Occipital lobe (tissue), 2 donors: ENCODE results near the gene AMPH. TPM values are rescaled to one million over a fixed set of nuclear protein-coding genes. Genes with fewer than 3 reads are reported as not detected.

Experiments used
- DNase-seq: peaks from one replicate; lab custom pipeline; 2025; lab: John Stamatoyannopoulos, UW
- total RNA-seq: library from RNA; depleted of rRNA; stranded (reverse); fragments of >200 nt; gene quantifications from one replicate; pipeline ENCODE4 v1.2.3, GENCODE V29; 2014

Gene AMPH
- total RNA-seq, 1 donor from 2014 or later, result 17.0 TPM

DNA sequence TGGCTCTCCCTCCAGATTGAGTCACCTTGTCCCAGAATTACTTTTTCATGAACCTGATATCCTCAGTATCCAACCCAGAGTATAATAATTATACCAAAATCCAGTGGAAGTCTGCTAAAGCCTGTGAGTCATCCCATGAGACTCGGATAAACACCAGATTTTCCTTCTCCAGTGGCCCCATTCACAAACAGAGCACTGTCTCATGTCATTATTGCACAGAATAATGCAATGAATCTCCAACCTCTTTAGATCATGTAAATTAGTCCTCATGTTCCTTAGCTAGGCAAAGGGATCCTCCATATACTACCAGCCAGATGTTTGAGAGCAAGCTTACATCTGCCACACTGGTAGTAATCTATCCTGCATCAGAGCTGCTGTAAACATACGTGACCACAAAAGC, 89.0 kb downstream of the AMPH start:
- DNase-seq, result no peak

GRCh38 chr7:38541440-38541839, 89.7 kb downstream of the AMPH start:
- DNase-seq, result no peak

GRCh38 chr7:38539477-38540081, 91.6 kb downstream of the AMPH start:
- no peak for DNase-seq

DNA sequence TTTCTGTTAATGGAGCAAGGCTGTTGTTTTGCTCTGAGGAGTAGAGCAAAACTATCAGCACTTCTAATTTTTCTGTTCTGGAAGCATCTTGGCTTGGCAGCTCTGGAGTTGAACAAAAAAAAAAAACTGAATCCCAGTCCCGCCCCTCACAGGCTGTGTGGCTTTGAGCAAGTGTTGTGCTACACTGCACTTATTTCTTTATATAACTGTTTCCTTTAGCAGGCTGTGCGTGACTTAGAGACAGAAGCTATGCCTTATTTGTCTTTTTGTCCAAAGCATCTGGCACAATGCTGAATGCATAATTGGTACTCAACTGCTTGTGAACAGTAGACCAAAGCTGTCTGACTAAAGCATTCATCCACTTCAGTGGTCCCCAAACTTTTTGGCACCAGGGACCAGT, 96.1 kb downstream of the AMPH start:
- peak; percentile 13 for DNase-seq

- DNase-seq, result no peak
Measured at GRCh38 chr7:38525857-38526256, 105.3 kb downstream of the AMPH start.

- DNase-seq, result no peak
Measured at GRCh38 chr7:38524786-38525185, 106.4 kb downstream of the AMPH start.

- DNase-seq, result no peak
Measured at GRCh38 chr7:38520741-38521140, 110.4 kb downstream of the AMPH start.

DNA sequence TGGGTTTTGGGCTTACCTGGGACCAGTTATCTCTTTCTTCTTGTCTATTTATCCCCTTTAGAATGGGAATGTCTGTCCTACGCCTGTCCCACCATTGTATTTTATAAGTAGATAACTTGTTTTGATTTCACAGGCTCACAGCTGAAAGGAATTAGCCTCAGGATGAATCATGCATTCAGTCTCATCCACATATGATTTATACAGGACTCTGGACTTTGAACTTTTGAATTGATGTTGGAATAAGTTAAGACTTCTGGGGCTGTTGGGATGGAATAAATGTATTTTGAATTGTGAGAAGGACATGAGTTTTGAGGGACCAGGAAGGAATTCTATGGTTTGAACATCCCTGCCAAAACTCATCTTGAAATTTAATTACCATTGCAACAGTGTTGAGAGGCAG, 112.6 kb downstream of the AMPH start:
- no peak for DNase-seq

DNA sequence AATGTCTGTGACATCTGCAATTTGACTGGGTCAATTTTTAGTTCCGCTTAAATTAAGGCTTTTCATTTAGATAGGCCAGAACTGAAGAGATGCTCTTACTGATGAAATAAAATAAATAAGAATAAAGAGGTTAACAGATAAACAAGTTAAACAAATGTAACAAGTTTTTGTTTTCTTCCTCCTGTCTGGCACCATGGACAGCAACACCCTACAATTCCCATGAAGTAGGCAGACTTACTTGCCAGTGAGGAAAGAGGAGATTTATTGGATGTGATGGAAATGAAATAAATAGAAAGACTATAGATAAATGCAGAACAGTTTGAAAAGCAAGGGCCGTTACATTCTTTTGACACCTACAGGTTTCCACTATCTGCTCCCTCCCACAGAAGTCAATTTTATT, 118.5 kb downstream of the AMPH start:
- DNase-seq, result no peak

- no peak for DNase-seq
Measured at GRCh38 chr7:38512291-38512690, 118.9 kb downstream of the AMPH start.

DNA sequence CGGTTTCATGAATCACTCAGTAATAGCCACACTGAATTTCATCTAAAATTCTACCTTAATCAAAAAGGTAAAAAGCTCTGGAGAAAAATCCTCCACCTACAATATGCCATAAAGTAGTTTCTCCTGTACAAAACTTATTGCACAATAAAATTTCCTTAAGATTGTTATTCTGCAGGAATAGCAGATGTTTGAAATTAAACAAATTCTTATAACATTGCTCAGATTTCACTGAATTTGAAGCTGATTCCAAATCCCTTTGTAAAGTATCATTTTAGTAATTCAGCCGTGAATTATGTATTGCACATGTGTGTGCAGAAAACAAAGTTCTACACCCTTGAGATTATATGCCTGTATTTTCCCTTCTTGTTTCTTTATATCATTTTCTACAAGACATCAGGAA, 123.8 kb downstream of the AMPH start:
- DNase-seq, result no peak

DNA sequence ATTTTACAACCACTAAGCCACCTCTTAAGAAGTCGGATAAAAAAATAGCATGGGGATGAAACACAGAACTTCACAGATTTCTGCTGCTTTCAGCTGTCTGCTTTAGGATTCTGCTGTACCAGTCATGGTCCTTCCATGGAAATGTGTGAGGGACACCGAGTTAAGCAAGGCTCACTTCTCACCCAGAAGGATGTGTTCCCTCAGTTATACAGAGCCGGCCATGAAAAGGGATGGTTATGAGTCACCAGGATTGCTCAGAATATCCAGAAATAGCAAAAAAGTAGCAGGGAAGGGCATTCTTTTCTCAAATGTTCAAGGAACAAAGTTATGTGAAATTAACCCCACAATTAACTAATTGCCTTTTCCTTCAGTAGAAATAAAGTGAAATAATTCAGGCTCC, 124.4 kb downstream of the AMPH start:
- DNase-seq, result peak; percentile 21

DNA sequence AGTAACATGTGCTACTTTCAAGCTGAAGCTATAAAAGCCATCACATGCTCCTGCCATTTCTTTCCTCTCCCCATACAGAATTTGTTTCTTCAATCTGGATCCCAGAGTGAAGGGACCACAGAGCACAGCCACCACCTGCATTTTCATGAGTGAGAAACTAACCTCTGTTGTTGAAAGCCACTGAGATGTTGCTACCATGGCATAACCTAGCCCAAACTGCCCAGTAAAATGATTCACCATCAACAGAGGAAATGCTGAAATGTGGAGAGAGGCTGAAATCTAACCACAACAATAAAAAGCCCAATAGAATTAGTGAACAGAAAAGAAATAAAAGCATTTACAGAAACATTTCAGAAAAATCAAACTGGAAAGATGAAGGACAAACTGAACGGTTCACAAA, 125.2 kb downstream of the AMPH start:
- no peak for DNase-seq

- no peak for DNase-seq
Measured at GRCh38 chr7:38504684-38505083, 126.5 kb downstream of the AMPH start.

GRCh38 chr7:38502848-38503247, 128.3 kb downstream of the AMPH start:
- DNase-seq, result no peak

GRCh38 chr7:38502289-38502688, 128.9 kb downstream of the AMPH start:
- no peak for DNase-seq

DNA sequence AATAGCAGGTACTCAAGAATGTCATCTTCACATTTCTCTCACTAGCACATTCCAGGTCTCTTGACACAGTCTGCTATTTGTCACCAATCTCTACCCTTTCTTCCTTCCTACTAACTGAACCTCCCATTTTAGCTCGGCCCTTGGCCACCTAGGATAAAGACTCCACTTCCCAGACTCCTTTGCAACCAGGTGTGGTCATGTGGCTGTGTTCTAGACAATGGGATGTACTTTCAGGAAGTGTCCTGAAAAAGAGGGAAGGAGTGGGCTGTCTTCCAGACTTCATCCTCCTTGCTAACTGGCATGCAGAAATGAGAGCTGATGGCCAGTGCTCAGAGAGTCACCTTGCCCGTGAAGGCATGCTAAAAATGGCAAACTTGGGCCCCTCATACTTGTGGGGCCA, 139.2 kb downstream of the AMPH start:
- DNase-seq, result no peak

DNA sequence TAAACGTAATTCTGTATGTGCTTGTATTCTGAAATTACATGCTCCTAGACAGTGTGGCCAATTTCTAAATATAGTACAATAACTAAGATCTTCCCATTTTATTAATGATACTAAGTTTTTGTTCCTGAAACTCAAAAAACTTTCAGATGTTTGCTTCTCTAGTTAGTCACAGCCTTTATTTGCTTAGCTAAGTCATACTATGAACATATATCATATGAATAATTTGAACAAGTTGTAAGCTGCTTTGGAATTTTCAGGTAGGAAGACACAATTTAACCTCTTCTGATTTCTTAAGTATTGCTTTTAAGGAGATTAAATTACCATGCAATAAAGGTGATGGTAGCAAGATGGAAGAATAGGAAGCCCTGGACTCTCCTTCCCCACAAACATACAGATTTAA, 148.7 kb downstream of the AMPH start:
- no peak for DNase-seq

DNA sequence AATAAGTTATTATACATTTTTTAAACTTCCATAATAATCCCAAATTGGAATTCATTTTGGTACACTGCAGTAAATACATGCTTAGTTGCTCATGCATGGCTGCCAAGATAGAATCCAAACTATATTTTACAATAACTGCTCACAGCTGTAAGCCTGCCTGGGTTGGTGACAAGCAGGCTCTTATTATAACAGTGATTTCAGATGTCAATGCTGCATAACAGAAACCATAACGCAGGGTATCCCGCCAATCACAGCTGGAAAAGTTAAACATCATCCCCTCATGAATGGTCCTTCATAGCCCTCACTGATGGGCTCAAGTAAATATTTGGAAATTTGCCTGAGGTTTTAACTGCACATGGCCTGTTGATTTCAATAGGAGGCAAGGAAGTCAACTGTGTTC, 149.8 kb downstream of the AMPH start:
- no peak for DNase-seq

GRCh38 chr7:38478404-38478803, 152.8 kb downstream of the AMPH start:
- no peak for DNase-seq

GRCh38 chr7:38477333-38477732, 153.8 kb downstream of the AMPH start:
- no peak for DNase-seq

GRCh38 chr7:38476764-38477163, 154.4 kb downstream of the AMPH start:
- DNase-seq, result no peak

DNA sequence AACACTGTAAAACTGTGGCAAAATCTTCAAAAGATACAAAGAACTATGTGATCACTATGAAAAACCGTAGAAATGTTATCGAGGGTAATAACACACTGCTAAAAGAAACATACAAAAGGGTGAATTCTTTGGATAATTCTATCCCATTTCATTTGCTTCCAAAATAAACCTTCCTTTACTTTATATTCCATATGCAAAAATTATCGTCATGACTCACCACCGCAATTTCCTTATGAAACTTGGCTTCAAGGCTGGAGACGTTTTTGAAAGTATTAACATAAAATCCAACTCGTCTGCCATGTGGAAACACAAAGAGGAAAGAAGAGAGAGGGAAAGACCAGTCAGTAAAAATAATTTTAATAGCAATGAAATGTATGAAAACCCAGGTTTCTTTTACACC, 165.2 kb downstream of the AMPH start:
- DNase-seq, result no peak
